ENCODE data around the gene FBXO31. TPM values are rescaled to one million over a fixed set of nuclear protein-coding genes. Genes with fewer than 3 reads are reported as not detected.

Gene FBXO31
- total and polyA plus RNA-seq, 9 of the 15 experiments (the other 6 are each of a cell fraction or from before 2014, with no cell fraction given), result 0.18 to 33.3 (median 10.9) TPM

DNA sequence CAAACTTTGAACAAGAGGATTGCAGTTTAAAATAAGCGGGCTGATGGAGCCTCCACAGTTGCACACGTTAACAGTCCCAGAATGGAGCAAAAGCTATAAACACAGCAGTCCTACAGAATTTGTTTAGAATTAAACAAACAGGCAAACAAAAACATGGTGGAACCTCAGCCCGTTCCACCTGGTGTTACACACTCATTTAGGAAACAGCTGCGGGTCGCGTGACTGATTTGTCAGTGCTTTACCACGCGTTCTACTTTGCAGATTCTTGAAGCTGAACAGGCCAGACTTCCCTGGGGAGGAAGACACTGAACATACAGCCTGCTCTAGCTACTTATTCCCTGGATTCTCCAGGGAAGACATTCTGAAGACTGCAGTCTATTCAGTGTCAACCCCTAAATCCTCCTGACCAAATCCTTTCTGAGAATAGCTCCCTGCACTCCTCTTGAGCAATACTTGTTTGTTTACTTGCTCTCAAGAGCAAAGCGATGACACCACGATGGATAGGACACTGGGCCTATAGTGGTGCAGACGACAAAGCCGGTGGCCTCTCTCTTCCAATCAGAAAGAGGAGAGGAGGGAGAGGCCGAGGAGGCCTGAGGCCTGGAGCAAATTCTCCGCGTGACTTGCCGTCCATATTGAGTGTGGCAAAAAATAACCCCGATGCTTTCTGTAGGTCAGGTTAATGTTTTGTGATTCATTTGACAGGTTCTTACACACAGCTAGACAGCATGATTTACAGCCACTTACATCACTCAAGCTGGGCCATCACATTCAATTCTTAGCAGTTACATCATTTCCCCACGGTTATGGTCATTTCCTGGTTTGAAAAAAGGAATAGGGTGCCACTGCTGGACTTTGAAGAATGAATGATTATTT is 4.6 kb upstream of the FBXO31 start (continued):
- TF ChIP-seq HES1 (IDR thresholded peaks at IDR 0.05; ENCODE audit: low read depth) (peak; percentile 74), ESRRA (IDR thresholded peaks at IDR 0.05; ENCODE audit: borderline replicate concordance, low read depth) (peak; percentile 91), FOXM1 (IDR thresholded peaks at IDR 0.05; ENCODE audit: low read depth) (no peak; the same call in 1 of the 2 replicates), FOXM1 (CRISPR knock-in tag; IDR thresholded peaks at IDR 0.05; ENCODE audit: low read depth) (no peak), ZC3H8 (IDR thresholded peaks at IDR 0.05) (no peak), NFATC3 (IDR thresholded peaks at IDR 0.05) (0 out of 2 replicates have a peak, but pooled peaks have one; percentile 12), RB1 (IDR thresholded peaks at IDR 0.05; ENCODE audit: low read depth) (no peak), ZNF280B (CRISPR knock-in tag; IDR thresholded peaks at IDR 0.05) (no peak), CEBPG (CRISPR knock-in tag; IDR thresholded peaks at IDR 0.05) (peak; percentile 97), CEBPG (tag; conservative IDR thresholded peaks at IDR 0.05 in 1 of 2, IDR thresholded peaks at IDR 0.05 in 1 of 2) (peak; percentile 99), SP2 (IDR thresholded peaks at IDR 0.05; ENCODE audit: extremely low read depth, low read depth, low read length, poor library complexity, severe bottlenecking) (peak; percentile 78), SUPT5H (IDR thresholded peaks at IDR 0.05) (no peak; the same call in 1 of the 2 replicates), ZNF384 (IDR thresholded peaks at IDR 0.05; ENCODE audit: low read depth, low read length) (peak; percentile 84), ZNF695 (CRISPR knock-in tag; IDR thresholded peaks at IDR 0.05) (no peak), ZNF609 (CRISPR knock-in tag; IDR thresholded peaks at IDR 0.05; ENCODE audit: borderline replicate concordance) (no peak), NFIC (IDR thresholded peaks at IDR 0.05) (no peak), ZNF511 (CRISPR knock-in tag; IDR thresholded peaks at IDR 0.05) (0 out of 2 replicates have a peak, but pooled peaks have one; percentile 38), CGGBP1 (CRISPR knock-in tag; IDR thresholded peaks at IDR 0.05) (no peak; the same call in 1 of the 2 replicates), HDAC6 (IDR thresholded peaks at IDR 0.05; ENCODE audit: low read depth, low read length) (no peak), EHMT2 (IDR thresholded peaks at IDR 0.05) (no peak), RHOXF2B (CRISPR knock-in tag; conservative IDR thresholded peaks at IDR 0.05) (no peak)

Data from K562 (cell line).